SHP77 treated with DMSO at 0.1 percent for 48 hours (cell line): ENCODE data around the gene GALNT17.

Experiments
- DNase-seq: peaks from one replicate; lab custom pipeline; 2025; lab: John Stamatoyannopoulos, UW

Gene GALNT17

DNA sequence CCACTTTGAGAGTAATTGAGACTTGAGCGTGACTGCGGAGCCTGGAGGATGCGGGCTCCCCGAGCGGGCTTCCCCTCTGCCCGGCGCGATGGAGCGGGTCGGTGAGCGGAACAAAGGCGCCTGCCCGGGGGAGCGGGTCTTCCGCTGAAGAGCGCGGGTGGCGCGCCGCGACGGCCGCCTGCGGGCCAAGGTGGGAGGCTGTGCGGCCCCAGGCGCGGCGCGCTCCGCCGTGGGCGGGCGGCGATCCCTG, at the start of gene GALNT17:
Gene GALNT17 (plus strand): TSS at position 18 of the 250 bp plus-strand sequence.
- no peak for DNase-seq

DNA sequence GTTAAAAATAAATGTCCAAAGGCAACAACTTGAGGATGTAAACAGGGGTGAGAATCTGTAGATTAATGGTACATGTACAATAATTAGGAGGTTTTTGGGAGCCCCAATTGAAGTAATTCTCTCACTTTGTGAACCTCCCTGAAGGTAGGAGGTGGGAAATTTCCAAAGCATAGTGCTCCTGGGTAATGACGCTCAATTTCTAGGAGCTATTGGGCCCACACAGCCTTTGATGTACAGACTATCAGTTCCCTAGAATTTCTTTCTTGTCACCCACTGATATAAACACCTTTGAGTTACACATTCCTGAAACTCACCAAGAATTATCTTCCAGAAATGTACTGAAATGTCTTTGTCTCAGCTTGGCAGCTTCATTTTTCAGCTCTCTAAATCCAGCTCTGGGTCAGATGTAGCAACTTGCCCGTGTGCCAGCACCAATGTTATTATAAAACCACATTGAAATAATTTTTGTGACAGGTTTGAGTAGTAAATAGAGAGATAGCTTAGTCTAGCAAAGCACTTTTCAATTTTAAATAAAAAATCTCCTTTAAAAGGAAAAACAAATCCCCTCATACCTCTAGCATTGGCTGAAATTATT, 36.6 kb upstream of the GALNT17 start:
- DNase-seq: no peak

DNA sequence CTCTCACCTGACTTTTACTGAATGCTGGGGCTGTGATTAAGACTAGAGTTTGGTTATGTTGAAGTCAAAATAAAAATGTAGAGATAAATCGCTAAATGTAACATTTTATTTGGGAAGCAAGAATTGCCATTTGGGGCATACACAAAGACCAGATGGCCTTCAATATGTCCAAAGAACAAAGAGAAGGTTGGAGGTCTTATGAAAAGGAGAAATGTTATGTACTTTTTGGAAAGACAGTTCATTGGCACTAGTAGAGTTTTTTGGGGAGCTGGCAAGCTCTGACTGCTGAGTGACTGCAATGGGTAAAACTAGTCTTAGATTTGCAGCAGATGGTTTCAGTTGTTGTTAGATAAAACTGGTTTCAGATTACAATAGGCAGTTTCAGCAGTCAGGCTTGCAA, 35.6 kb upstream of the GALNT17 start:
- DNase-seq: no peak

DNA sequence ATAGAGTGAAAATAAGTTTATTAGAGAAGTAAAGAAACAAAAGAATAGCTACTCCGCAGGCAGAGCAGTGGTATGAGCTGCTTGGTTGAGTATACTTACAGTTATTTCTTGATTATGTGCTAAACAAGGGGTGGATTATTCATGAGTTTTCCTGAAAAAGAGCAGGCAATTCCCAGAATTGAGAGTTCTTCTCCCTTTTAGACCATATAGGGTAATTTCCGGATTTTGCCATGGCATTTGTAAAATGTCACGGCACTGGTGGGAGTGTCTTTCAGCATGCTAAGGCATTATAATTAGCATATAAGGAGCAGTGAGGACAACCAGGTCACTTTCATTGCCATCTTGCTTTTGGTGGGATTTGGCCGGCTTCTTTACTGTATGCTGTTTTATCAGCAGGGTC, 25.7 kb upstream of the GALNT17 start:
- DNase-seq: no peak

DNA sequence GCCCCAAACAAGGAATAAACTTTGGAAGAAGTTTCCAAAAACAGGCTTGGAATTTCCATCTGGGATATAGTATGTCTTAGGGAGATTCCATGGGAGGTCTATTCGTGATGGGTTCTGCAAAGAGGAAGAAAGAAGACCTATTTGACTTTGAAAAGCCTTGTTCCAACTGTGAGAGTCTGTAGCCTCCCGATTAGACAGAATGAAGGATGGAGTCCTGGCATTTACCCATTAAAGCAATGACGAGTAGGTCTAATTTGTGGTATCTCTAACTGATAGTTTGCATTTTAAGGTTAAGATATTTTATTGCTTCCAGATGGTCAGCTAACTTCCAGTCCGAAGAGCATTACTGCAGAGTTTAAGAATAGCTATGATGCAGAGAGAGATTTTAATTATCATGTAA, 19.5 kb upstream of the GALNT17 start:
- no peak for DNase-seq

DNA sequence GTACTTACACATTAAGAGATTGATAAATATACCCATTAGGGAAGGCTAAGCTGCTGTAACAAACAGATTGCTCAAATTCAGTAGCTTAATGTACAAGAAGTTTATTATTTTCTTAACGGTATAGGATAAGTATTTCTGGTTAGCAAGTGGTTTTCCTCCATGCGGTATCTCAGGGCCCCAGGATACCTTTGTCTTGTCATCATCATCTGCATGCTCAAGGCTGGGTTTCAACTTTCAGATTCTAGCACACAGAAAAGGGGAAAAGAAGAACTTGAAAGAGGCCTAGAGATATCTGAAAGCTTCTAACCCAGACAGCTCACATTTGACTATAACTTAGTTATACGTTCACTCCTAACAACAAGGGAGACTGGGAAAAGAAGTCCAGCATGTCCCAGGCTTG, 11.8 kb upstream of the GALNT17 start:
- DNase-seq: no peak

DNA sequence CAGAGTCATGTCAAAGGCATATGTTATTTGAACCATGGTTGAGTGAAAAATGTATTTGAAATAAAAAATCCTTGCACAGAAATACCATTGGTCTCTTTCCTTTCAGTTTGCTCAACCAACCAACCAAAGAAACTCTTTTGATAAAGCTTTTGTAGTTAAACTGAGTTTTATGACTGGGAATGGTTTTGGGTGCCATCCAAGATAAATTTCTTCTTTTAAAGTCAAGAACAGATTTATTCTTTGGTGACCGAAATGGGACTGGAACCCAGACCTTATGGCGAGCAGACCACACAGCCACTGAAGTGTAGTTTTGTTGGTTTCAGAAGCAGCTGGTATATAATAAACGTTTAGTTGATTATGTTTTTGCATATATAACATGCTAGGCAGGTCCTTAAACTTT, 2.8 kb upstream of the GALNT17 start:
- no peak for DNase-seq

DNA sequence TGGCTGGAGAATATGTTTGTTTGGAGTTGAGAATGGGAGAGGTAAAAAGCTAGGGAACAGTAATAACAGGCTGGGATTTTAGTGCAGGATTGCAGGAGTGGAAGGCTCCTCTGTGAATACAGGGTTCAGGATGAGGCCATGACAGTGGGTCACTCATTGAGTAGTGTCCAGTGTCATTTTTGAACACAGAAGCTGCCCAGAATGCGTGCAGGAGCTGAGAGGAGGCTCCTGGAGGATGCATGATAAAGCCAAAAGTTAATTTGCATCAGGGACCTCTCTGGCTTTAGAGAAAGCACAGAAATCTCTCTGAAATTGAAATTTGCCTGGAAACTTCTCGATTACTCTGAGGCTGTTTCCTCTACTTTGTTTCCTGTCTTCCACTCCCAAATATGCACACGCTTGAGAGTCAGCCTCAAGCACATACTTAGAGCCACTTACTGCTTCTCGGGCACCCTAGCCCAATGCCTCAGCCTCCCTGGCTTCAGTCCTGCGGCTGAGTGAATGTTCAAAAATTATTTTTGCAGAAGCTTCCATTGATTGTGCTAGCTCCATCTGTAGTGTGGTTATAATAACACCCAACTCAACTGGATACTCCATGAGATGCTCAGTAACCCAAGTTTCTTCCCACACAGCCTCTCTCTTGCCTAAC, 1.8 kb upstream of the GALNT17 start:
- DNase-seq: no peak

DNA sequence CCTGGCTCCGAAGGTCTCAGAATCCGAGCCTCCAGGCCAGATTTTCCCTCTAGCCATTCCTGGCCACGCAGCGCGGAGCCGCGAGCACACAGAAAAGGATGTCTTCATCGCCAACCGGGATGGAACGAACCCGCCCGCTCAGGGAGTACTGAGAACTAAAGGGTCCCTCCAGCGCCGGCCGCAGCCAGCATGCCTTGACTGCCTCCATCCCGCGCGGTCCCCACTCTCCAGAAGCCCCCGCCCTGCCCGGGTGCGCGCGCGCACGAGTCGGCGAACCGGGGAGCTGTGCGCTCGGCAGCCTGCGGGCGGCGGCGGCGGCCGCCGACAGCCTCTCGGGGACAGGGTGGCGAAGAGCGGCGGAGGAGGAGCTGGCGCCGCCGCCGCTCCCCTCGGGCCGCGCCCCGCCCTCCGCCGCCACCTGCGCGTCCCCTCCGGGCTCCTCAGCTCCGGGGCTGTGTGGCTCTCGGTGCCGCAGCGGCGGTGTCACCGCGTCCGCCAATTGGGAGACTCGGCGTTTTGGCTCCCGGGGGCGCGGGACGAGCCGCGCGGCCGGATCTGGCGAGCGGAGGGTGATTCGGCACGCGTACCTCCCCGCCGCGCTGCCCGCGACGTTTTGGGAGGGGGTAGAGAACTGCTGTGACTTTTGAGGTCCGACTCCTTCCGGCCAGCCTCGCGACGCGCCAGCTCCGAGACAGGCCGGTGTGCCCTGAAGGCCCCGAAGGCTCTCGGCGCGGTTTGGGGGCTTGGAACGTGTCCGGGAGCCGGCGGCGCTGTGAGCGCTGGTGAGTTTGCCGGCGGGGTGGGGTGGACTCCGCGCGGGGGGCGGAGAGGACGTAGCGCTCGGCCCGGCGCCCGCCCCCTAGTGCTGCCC, 453 bp upstream of the GALNT17 start:
- no peak for DNase-seq

DNA sequence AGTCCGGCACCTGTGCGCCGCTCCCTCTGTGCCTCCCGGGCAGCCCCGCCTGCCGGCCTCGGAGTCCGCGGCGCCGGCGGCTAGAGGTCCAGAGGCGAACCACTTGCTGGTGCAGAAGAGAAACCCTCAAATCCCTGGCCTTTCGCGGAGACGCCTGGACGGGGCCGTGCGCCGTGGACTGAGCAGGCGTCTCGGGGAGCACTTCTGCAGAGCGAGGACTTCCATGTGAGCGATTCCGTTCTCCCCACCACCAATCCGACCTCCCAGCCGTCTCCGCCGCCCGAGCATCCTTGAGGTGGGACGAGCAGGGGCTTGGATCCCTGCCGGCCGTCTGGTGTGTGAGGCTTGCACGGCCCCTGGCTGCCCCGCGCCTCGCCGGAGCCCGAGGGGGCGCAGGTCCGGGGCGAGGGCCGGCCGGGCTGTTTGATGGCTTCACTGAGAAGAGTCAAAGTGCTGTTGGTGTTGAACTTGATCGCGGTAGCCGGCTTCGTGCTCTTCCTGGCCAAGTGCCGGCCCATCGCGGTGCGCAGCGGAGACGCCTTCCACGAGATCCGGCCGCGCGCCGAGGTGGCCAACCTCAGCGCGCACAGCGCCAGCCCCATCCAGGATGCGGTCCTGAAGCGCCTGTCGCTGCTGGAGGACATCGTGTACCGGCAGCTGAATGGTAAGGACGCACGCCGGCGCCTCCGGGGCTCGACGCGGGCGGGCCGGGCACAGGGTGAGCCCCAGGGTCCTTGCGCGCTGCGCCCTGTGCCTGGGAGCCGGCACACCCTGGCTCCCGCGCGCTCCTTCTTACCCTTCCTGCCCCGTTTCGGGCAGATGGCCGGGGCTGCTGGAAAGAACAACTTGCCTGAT, 660 bp downstream of the GALNT17 start:
- DNase-seq: no peak

DNA sequence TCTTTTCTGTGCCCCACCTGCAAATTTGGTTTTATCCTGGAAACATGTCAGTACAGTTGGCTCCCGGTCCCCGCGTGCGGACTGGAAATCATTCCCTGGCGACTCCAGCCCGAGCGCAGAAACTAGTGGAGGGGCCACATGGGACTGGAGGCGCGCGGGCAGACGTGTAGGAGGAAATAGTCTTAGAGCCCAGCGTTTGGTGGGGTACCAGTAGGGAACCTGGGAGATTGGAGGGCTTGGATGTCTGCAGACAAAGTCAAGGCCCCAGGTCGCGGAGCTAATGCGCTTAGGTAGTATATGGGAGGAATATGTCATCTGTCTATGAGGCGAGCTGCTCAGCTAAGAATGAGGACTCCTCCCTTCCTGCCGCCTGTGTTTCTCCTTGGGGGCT, 1.3 kb downstream of the GALNT17 start:
- no peak for DNase-seq

DNA sequence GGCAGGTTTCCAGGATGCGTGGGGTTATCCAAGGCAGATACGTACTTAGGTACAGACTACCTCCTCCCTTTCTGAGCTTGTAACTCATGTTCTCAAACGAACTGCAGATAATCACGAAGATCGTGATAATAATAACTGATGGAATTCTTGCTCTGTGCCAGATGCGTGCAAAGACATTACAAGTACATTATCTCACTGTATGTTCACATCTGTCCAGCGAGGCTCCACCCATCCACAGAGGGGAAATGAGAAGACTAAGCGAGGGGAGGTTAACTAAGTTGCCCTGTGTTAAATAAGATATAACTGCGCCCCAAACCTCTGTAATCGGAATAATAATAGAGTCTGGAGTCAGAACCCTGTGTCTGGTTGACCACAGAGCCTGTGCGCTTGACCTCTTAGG, 1.9 kb downstream of the GALNT17 start:
- DNase-seq: no peak

DNA sequence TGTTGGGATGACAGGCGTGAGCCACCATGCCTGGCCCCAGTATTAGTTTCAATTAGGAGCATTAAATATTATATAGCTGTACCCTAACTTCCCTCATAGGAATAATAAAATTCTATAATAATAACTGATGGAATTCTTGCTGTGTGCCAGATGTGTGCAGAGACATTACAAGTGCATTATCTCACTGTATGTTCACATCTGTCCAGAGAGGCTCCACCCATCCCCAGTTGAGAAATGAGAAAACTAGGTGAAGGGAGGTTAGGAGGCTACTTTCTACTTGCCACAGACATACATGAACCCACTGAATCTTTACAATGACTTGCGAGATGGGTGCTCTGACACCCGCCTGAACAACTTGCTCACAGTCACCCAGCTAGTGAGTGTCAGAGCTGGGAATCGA, 3.2 kb downstream of the GALNT17 start:
- DNase-seq: no peak

DNA sequence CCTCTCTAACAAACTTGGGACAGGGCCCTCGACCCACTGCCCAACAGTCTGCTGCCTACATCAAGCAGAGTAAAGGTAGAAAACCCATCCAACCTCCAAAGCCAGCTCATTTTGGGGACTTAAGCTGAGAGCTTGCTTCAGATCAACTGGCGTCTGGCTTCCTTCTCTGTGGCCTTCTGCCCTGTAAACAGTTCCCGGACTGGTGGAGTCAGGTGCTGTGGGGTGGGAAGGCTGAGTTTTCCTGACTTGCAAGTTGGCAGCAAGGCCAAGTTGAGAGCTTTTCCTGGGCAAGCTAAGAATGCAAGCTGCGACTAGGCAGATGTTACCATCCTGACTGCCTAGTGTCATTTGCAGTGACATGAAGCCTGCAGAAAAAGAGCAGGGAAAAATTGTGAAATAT, 3.7 kb downstream of the GALNT17 start:
- DNase-seq: no peak

DNA sequence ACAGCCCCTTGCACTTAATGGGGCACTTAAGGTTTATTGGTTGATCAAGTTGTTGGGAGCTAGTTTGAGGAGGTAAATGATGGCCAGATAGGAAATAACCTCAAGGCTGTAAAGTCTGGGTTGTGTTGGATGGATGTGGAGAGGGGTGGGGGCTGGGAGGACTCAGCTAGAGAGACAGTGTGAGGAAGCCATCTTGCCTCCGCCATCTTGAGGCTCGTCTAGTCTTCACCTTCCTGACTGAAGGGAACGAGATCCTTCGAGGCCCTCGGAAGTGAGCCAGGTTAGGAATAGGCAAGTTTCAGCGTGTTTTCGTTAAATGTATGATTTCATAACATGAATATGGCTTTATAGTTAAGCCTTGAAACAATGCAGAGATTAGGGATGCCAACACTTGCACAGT, 5.5 kb downstream of the GALNT17 start:
- DNase-seq: no peak

DNA sequence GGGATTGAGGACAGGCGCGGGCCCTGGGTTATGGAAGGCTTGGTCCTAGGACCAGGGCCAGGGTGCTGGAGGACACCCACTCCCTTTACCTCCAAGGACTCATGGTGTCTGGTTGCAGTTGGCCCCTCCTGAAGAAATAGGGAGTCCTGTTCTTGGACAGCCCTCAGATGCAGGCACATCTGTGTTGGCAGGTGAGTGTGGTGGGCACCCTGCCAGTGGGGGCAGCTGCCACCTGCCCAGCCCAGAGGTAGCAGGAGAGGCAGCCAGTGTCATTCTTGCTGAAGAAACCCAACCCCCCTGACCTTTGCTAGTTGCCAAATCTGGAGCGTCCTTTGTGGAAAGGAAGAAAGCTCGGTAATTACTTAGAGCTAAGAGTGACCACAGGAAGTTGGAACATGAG, 8.3 kb downstream of the GALNT17 start:
- no peak for DNase-seq

DNA sequence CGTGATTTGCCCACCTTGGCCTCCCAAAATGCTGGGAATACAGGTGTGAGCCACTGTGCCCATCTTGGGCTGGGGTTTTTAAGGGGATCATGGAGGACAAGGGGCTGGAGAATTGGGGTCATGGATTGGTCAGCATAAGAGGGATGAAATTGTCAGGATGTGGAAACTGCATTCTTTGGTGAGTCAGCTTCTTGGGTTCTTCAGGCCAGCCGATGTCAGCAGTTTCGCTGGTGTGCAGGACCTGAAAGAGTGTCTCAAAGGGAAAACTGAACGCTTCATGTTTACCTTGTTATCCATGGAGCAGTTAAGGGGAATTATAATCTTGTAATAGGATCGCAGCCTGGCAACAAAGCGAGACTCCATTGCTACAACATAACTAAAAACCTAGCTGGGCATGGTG, 13.0 kb downstream of the GALNT17 start:
- no peak for DNase-seq

DNA sequence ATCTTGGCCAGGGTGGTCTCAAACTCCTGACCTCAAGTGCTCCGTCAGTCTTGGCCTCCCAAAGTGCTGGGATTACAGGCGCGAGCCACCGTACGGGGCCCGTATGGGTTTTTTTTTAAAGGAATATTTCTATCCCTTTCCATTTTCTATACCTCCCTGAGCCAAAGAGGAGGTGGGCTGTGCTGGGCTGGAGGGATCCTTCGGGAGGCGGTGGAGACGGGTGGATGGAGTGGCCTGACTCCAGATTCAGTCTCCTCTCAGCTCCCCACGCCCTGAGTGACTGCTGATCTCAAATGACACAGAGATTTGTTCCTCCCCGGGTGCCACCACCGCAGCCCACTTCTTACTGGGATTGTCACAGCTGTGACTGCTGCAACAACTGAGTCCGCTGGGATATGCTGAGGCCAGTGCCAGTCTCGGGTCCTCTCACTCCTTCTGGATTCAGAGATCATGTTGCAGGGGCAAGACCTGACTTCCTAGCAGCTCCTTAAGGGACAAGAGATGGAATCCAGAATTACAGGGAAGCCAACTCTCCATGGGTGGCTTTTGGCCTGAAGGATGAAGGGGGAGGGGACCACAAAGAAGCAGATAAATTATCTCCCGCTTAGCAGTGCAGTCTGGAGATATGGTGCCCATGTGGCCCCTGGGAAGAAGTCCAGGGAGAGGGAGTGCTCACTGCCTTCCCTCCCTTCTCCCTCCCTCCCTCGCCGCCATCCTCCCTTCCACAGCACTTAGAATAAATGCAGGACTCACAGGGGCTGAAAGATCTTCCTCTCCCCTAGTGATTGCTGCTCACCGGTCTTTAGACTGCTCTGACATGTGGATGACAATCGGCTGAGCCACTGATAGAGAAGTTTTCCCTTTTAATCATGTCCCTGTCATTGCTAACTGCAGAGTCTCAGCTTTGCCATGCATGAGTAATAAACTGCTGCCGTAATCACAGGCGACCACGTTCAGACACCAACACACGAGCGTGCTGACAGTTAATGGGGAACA, 14.3 kb downstream of the GALNT17 start:
- no peak for DNase-seq

DNA sequence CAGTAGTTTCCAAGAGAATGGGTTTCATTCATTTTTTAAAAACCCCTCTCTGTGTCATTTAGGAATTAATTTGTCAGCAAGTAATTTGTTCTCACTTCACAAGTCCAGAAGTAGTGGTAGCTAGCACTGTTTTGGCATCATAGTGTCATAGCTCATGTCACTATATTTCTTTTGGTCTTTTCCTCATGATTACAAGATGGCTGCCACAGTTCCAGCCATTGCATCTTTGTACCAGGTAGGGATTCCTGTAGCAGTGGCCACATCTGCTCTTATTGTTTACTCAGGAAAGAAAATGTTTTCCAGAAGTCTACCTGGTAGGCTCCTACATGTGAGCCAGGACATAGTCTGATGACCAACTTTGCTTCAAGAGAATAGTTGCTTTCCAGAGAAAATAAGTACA, 16.2 kb downstream of the GALNT17 start:
- no peak for DNase-seq

DNA sequence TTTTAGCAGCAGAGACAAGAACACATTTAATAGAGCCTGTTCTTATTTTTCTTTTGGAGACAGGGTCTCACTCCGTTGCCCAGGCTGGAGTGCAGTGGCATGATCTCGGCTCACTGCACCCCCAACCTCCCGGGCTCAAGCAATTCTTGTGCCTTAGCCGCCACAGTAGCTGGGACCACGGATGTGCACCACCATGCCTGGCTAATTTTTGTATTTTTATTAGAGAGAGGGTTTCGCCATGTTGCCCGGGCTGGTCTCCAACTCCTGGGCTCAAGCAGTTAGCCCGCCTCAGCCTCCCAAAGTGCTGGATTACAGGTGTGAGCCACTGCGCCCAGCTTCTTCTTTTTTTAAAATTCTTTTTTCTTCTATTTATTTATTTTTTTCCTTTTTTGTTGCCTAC, 23.3 kb downstream of the GALNT17 start:
- no peak for DNase-seq

DNA sequence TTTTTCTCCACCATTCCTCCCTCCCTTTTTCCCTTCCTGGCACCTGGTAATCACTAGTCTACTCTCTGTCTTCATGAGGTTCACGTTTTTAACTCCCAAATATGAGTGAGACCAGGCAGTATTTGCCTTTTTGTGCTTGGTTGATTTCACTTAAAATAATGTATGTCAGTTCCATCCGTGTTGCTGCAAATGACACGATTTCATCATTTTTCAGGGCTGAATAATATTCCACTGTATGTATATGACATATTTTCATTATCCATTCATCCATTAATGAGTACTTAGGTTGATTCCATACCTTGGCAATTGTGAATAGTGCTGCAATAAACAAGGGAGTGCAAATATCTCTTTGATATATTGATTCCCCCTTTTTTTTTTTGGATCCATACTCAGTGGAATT, 25.8 kb downstream of the GALNT17 start:
- no peak for DNase-seq

DNA sequence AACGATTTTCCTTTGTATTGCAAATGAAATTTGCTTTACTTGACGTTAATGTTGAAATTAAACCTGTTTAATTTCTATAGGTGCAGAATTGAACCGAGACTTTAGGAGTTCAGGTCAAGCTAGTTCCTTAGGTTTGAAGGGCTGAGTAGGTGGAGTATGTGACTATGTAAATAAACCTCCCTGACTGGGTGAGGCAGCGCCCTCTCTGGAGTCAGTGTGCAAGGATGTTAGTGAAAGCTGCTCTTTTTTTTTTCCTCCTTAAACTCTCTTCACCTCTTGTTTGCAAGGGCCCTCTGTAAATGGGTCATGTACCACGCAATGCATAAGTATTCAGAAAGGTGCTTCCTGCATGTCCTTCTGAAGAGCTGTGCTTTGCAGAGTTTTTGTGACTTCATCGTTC, 33.8 kb downstream of the GALNT17 start:
- no peak for DNase-seq
